NOMO-1 treated with dmso at 0.1 percent for 144 hours (cell line): ENCODE data around the gene PEAK3.

Source experiments
- DNase-seq: peaks from one replicate; lab custom pipeline; 2025; ENCODE audit not compliant: unreplicated experiment; lab: John Stamatoyannopoulos, UW

The PEAK3 gene

DNA sequence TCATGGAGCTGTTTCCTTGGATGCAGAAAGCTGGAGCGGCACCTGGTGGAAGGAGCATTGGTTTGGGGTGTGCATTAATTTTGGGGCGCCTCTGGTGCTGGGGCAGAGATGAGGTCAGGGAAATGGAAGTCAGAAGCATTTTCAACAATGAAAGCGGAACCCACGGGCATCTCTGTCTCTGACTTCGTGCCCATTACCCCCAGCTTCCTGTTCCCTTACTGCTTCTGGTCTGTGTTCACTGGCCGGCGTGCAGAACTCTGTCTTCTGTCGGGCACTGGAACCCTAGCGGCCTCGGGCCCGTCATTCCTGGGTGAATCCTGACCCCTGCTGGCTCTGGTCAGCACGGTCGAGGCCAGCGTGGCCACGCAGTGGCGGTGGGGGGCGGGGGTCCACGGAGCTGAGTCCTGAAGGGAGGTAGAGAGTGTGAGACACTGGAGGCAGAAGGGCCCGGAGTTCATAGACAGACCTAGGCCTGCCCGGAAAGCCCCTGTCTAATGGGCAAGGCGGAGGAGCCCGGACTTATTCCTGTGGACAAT, 33.9 kb upstream of the PEAK3 start:
- DNase-seq: peak; percentile 93

DNA sequence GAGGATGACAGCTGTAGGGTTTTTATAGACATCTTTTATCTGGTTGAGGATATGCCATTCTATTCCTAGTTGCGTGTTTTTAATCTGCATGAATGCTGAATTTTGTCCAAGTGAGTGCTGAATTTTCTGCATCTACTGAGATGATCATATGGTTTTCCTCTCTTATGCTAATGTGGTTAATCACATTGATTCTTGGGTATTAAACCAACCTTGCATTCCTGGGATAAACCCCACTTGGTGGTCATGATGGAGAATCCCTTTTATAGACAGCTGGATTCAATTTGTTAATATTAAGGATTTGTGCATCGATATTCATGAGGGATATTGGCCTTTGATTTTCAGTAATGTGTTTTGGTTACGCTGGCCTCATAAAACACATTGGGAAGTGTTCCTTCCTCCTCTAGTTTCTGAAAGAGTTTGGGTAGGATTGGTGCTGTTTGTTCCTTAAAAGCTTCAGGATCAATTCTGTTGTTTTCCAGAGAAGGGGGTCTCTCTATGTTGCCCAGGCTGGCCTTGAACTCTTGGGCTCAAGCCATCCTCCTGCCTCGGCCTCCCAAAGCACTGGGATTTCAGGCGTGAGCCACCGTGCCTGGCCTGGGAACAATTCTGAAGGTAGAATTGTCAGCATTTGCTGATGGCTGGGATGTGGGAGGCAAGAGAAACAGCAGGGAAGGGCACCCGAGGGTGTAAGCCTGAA, 33.3 kb upstream of the PEAK3 start:
- DNase-seq: no peak

- no peak for DNase-seq
Measured at GRCh38 chr19:2312820-2313501, 31.0 kb upstream of the PEAK3 start.

- DNase-seq: no peak
Measured at GRCh38 chr19:2311093-2311492, 29.1 kb upstream of the PEAK3 start.

- no peak for DNase-seq
Measured at GRCh38 chr19:2309734-2310362, 27.9 kb upstream of the PEAK3 start.

- no peak for DNase-seq
Measured at GRCh38 chr19:2308114-2308556, 26.2 kb upstream of the PEAK3 start, which contains the start of gene LINGO3. LINGO3 (minus strand) TSS chr19:2308154; CDS start chr19:2291776, 16,378 bp downstream.

DNA sequence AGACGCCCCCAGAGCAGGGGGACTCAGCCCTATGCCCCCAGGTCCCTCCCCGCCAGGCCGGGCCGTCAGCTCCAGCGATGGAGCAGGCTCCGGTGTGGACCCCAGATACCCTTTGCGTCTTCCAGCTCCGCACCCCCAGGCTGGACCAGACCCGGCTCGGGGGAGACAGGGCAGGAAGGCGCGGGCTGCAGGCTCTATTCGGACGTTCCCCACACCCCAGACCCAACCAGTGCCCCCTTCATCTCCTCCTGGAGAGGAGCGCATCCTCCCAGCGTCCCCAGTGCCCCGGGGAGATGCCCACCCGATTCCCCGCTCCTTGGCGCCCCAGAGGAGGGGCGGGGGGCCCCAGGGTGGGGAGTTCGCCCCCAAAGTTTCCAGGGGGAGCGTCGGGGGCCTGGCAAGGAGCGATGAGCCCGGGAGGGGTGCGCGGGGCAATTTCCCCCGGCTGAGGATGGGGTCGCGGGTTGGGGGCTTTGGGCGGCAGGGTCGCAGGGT, 25.6 kb upstream of the PEAK3 start:
- no peak for DNase-seq

DNA sequence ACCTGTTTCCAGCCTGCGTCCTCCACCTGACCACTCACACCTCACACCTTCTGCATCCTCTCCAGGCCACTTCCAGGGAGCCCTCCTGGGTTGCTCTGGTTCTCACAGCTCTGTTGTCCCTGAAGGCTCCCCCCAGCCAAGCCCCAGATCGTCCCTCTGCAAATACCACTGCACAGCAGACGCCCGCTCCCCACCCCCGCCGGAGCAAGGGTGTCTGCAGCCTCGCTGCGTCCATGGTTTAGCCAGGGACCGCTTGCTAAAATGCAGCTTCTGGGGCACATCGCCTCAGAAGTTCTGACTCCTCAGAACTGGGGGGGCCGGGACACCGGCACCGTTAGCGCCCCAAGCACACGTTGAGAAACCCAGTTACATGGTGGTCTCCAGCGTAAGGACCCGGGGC, 25.0 kb upstream of the PEAK3 start:
- DNase-seq: no peak

- no peak for DNase-seq
Measured at GRCh38 chr19:2306281-2306806, 24.4 kb upstream of the PEAK3 start.

DNA sequence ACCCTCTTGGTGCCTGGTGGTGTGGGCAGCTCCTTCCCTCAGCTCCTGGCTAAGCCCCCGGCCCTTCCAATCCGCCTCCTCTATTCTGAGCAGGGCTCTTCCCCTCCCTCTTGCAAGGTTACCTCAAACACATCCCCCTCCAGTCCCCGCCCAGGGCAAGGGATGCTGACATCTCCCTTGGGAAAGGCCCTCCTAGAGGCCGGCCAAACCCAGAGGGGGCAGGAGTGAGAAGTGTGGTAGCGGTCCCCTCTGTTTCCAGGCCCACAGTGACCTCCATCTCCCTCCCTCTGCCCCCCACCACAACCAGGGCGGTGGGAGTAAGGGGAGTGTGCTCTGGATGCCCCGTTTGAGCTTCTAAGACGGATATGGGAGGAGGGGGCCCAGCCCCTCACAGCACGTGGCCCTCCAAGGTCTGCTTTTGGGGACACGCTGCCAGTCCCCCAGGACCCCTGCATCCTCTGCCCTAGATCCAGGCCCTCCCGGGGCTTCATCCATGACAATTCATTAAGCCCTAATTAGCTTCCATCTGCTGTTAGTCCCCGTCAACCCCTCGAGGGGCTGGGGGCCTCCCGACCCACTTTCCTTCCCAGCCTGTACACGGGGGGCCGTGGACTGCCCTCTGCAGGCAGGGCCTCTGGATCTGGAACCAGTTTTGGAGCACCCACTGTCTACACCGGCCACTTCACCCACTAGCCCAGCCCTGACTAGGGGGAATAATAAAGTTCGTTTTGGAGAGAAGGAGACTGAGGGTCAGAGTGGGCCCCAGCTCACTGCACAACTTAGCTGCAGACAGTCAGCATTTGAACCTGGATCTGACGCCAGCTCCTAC, 23.7 kb upstream of the PEAK3 start:
- no peak for DNase-seq

- DNase-seq: no peak
Measured at GRCh38 chr19:2303211-2303798, 21.3 kb upstream of the PEAK3 start.

DNA sequence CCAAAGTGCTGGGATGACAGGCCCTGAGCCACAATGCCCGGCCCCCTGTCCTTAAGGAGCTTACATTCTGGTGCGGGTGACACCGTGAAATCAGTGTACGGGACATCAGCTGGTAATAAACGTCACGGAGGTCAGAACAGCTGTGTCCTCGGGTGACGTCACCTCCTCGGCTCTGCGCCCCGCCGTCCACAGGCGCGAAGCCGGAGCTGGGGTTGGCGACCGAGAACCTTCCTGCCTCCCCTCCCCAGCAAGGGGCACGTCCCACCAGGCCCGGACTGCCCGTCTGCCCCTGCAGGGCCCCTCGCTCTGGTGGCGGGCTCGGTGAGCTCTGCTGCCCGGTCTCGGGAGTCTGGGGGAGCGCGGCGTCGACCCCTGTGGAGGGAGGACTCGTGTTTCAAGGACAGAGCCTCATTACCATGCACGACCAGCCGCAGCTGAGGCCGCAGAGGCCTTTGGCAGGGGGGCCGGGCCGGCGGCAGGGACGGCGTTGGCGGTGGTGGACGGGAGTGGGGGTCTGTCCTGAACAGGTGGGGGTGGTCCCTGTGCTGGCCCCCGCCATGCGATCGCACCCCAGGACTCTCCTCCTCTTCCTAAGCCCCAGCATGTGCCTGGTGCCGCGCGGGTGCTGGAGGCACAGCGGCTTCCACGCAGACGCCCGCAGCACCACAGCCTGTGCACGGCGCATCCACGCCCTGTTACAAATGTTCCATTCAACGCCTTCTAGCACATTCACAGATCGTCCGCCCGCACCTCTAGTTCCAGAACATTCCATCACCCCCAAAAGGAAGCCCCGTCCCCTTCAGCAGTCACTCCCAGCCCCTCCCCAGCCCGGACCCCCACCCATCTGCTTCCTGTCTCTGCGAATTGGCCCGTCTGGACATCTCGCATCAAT, 20.6 kb upstream of the PEAK3 start:
- DNase-seq: no peak

GRCh38 chr19:2300533-2300932, 18.6 kb upstream of the PEAK3 start:
- no peak for DNase-seq

- no peak for DNase-seq
Measured at GRCh38 chr19:2296141-2296540, 14.2 kb upstream of the PEAK3 start.

DNA sequence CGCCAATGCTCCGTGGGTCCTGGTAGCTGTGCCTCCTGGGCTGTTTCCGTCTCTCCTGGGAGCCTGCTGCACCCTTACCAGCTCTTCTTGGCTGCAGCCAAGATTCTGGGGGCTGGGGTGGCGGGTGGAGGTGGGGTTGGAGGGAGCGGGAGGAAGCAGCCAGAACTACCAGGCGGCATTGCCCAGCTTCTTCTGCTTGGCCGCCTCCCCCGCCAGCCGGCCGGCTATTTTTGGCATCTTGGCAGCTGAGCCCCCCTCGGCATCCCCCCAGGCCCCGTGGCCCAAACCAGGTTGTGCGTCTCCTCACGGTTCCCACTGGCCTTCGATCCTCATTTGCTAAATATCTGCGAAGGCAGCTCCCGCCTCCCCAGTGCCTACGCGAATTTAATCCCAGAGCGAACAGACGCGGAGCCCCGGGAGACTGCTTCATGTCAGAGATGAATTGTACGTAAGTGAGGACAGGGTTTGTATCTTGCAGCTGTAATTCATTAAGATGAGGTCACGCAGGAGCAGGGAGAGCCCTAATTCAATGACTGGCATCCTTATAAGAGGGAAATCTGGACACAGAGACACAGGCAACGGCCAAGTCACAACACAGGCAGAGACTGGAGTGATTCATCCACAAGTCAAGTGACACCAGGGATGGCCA, 12.8 kb upstream of the PEAK3 start:
- no peak for DNase-seq

DNA sequence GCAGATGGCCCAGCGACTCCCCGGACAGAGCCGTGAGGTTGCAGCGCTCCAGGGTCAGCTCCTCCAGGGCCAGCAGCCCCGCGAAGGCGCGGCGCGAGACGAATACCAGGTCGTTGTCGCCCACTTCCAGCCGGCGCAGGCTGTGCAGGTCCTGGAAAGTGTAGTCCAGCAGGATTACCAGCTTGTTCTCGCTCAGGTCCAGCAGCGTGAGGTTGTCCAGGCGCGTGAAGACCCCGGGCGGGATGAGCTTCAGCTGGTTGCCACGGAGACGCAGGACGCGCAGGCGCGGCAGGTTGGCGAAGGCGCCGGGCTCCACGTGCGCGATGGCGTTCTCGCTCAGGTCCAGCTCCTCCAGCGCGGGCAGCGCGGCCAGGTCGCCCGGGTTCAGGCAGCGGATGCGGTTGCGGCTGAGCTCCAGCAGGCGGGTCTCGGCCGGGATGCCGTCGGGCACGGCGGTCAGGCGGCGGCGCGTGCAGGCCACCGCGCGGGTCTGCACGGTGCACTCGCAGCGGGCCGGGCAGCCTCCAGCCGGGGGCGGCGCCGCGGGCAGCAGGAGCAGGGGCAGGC, 9.3 kb upstream of the PEAK3 start:
- DNase-seq: no peak

DNA sequence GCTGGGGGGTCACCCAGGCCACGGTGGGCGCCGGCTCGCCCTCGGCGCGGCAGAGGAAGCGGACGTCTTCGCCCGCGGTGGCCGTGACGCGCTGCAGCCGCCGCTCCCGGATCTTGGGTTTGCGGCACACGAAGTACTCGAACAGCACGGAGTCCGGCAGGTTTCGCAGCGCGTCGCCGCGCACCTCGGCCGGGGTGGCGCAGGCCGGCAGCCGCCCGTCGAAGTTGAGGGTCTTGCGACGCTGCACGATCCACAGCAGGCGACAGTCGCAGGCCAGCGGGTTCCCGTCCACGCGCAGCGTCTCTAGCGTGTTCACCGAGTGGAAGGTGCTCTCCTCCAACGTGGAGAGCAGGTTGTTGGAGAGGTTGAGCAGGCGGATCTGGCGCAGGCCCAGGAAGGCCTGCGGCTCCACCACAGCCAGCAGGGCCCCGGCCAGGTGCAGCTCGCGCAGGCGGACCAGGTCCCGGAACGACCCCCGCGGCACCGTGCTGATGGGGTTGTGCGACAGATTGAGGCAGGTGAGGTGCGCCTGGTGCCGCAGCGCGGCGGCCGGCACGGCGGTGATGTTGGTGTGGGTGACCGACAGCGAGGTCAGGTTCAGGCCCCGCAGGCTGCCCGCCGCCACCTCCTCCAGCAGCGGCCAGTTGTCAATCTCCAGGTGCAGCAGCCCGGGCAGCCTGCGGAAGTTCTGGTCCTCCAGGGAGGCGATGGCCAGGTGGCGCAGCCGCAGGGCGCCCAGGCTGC, 8.6 kb upstream of the PEAK3 start:
- DNase-seq: no peak
